H9 (cell line): Measurements from ENCODE around the gene MGST2. TPM values are rescaled to one million over a fixed set of nuclear protein-coding genes. Genes with fewer than 3 reads are reported as not detected.

ENCODE experiments used
- DNase-seq: peaks from one replicate; pipeline ENCODE4 v3.0.0-alpha.2; 2017
- H2AFZ ChIP-seq: one replicate; pipeline ENCODE4 v1.6.1; 2013; ENCODE audit warnings: mild to moderate bottlenecking, low read length, control low read depth, moderate library complexity
- H2AK5ac ChIP-seq: 2 replicates; pipeline ENCODE4 v1.6.1; 2013; ENCODE audit warnings: low read length, control low read depth, mixed read lengths; ENCODE audit not compliant: insufficient read length
- H2BK120ac ChIP-seq: one replicate; pipeline ENCODE4 v1.6.1; 2013; ENCODE audit warnings: low read depth, mild to moderate bottlenecking, low read length, control low read depth, inconsistent platforms; ENCODE audit not compliant: poor library complexity, severe bottlenecking
- H2BK12ac ChIP-seq: 2 replicates; pipeline ENCODE4 v1.6.1; 2013; ENCODE audit warnings: low read length, control low read depth, mixed read lengths, low read depth; ENCODE audit not compliant: insufficient read length
- H2BK15ac ChIP-seq: 2 replicates; pipeline ENCODE4 v1.6.1; 2013; ENCODE audit warnings: low read depth, low read length, control low read depth
- H2BK20ac ChIP-seq: one replicate; pipeline ENCODE4 v1.6.1; 2013; ENCODE audit warnings: low read depth, mild to moderate bottlenecking, low read length, control low read depth, inconsistent platforms; ENCODE audit not compliant: poor library complexity, severe bottlenecking
- H2BK5ac ChIP-seq: 2 replicates; pipeline ENCODE4 v1.6.1; 2013; ENCODE audit warnings: low read length, control low read depth, mixed read lengths; ENCODE audit not compliant: insufficient read length
- H3K14ac ChIP-seq: 2 replicates; pipeline ENCODE4 v1.6.1; 2013; ENCODE audit warnings: low read length, control low read depth; ENCODE audit not compliant: insufficient read depth
- H3K18ac ChIP-seq: 2 replicates; pipeline ENCODE4 v1.6.1; 2013; ENCODE audit warnings: low read depth, mild to moderate bottlenecking, mixed read lengths, low read length, control low read depth; ENCODE audit not compliant: insufficient read length
- H3K23ac ChIP-seq: 2 replicates; pipeline ENCODE4 v1.6.1; 2013; ENCODE audit warnings: low read length, control low read depth, mixed read lengths, low read depth; ENCODE audit not compliant: insufficient read length
- H3K23me2 ChIP-seq: 2 replicates; pipeline ENCODE4 v1.6.1; 2013; ENCODE audit warnings: low read depth, mild to moderate bottlenecking, mixed read lengths, low read length, control low read depth; ENCODE audit not compliant: insufficient read length, poor library complexity, severe bottlenecking
- H3K27ac ChIP-seq: 2 replicates; pipeline ENCODE4 v1.5.1; 2013; ENCODE audit warnings: low read length, control low read depth, mixed read lengths, low read depth; ENCODE audit not compliant: insufficient read length
- H3K27me3 ChIP-seq: 2 replicates; pipeline ENCODE4 v1.6.1; 2013; ENCODE audit warnings: low read length, control low read depth, inconsistent platforms; ENCODE audit not compliant: insufficient read depth
- H3K4ac ChIP-seq: 2 replicates; pipeline ENCODE4 v1.6.1; 2013; ENCODE audit warnings: low read depth, mild to moderate bottlenecking, control low read depth, inconsistent platforms, low read length, moderate library complexity
- H3K4me1 ChIP-seq: 2 replicates; pipeline ENCODE4 v1.6.1; 2013; ENCODE audit warnings: low read length, control low read depth, inconsistent platforms; ENCODE audit not compliant: insufficient read depth
- H3K4me2 ChIP-seq: 2 replicates; pipeline ENCODE4 v1.6.1; 2013; ENCODE audit warnings: low read length, control low read depth, mixed read lengths; ENCODE audit not compliant: insufficient read length, insufficient read depth
- H3K56ac ChIP-seq: 2 replicates; pipeline ENCODE4 v1.6.1; 2013; ENCODE audit warnings: low read depth, mild to moderate bottlenecking, mixed read lengths, low read length, control low read depth; ENCODE audit not compliant: insufficient read length
- H3K79me1 ChIP-seq: 2 replicates; pipeline ENCODE4 v1.6.1; 2013; ENCODE audit warnings: low read depth, mild to moderate bottlenecking, moderate library complexity, low read length, control low read depth, inconsistent platforms; ENCODE audit not compliant: insufficient read depth, poor library complexity, severe bottlenecking
- H3K79me2 ChIP-seq: 2 replicates; pipeline ENCODE4 v1.6.1; 2013; ENCODE audit warnings: low read length, control low read depth, inconsistent platforms; ENCODE audit not compliant: insufficient read depth
- H3K9ac ChIP-seq: 2 replicates; pipeline ENCODE4 v1.6.1; 2013; ENCODE audit warnings: low read length, control low read depth, mixed read lengths; ENCODE audit not compliant: insufficient read length; ENCODE audit errors: extremely low read depth
- H3K9me3 ChIP-seq: one replicate; pipeline ENCODE4 v1.6.1; 2013; ENCODE audit warnings: low read depth, low read length, inconsistent platforms; ENCODE audit not compliant: control insufficient read depth
- H3T11ph ChIP-seq: one replicate; pipeline ENCODE4 v1.6.1; 2013; ENCODE audit warnings: mild to moderate bottlenecking, low read length, control low read depth, inconsistent platforms
- H4K20me1 ChIP-seq: one replicate; pipeline ENCODE4 v1.6.1; 2013; ENCODE audit not compliant: control insufficient read depth, insufficient read length, insufficient read depth
- H4K5ac ChIP-seq: 2 replicates; pipeline ENCODE4 v1.6.1; 2013; ENCODE audit warnings: low read depth, mild to moderate bottlenecking, mixed read lengths, low read length, control low read depth; ENCODE audit not compliant: insufficient read length
- H4K8ac ChIP-seq: replicated peaks from 2 replicates; pipeline ENCODE4 v1.6.1; 2013; ENCODE audit warnings: low read length, control low read depth, mixed read lengths, low read depth; ENCODE audit not compliant: insufficient read length
- H4K91ac ChIP-seq: 2 replicates; pipeline ENCODE4 v1.6.1; 2013; ENCODE audit warnings: low read depth, mild to moderate bottlenecking, moderate library complexity, mixed read lengths, low read length, control low read depth; ENCODE audit not compliant: insufficient read length
- H3K27ac Mint-ChIP-seq, 3 experiments: 2 replicates in 2 of 3; 3 replicates in 1 of 3; pipeline ENCODE4 v1.8.0; 2020 to 2021; ENCODE audit warnings: mixed read lengths in 3 of 3, mild to moderate bottlenecking in 1 of 3, moderate library complexity in 1 of 3
- H3K27me3 Mint-ChIP-seq: 2 replicates; pipeline ENCODE4 v1.8.0; 2021; ENCODE audit warnings: low read depth, mild to moderate bottlenecking, moderate library complexity, mixed read lengths
- H3K36me3 Mint-ChIP-seq, 3 experiments: 2 replicates in 2 of 3; 3 replicates in 1 of 3; pipeline ENCODE4 v1.8.0; 2020 to 2021; ENCODE audit warnings: low read depth in 3 of 3, mixed read lengths in 3 of 3; ENCODE audit not compliant: insufficient read depth in 1 of 3
- H3K4me1 Mint-ChIP-seq, 2 experiments: 2 replicates each; pipeline ENCODE4 v1.8.0; 2020; ENCODE audit warnings: mixed read lengths in 2 of 2
- H3K4me3 Mint-ChIP-seq, 2 experiments: 2 replicates in 1 of 2; 3 replicates in 1 of 2; pipeline ENCODE4 v1.8.0; 2020 to 2021; ENCODE audit warnings: mild to moderate bottlenecking in 2 of 2, mixed read lengths in 2 of 2, moderate library complexity in 1 of 2
- H3K9me3 Mint-ChIP-seq, 2 experiments: 2 replicates in 1 of 2; 3 replicates in 1 of 2; pipeline ENCODE4 v1.8.0; 2020; ENCODE audit warnings: mild to moderate bottlenecking in 2 of 2, mixed read lengths in 2 of 2, moderate library complexity in 1 of 2
- CTCF ChIP-seq: fragments of 200-600 bp; sonication (generic); conservative IDR thresholded peaks from 3 replicates; pipeline ENCODE4 v1.8.0; 2021; ENCODE audit warnings: antibody characterized with exemption, mild to moderate bottlenecking
- WGBS: extraction: QIAGEN DNeasy Blood & Tissue Kit; methylation state at CpG from one replicate; pipeline ENCODE4 v1.1.7; 2013; ENCODE audit warnings: missing lambda C conversion rate, low lambda C conversion rate, mixed read lengths; ENCODE audit not compliant: insufficient read length; ENCODE audit errors: extremely low coverage; 5-methylcytosine and 5-hydroxymethylcytosine counted together
- total RNA-seq: library from RNA; stranded (reverse); gene quantifications from 2 replicates; pipeline ENCODE4 v1.2.1, GENCODE V29; 2021

Gene MGST2
- total RNA-seq, 1 experiment from 2014 or later, result 6.4 TPM

- Mint-ChIP-seq H3K27me3 (peaks cover 3% of the 10 kb centered on the region; the same call in 1 of the 2 replicates), H3K36me3 (peaks cover 0 to 1% (median 0%) of the 10 kb centered on the region in 3 experiments; a peak in 2 of 7 replicates), H3K4me3 (no peak overlapping the region), H3K27ac (no peak overlapping the region), H3K4me1 (peaks cover 30 to 33% of the 10 kb centered on the region in 2 experiments), H3K9me3 (peaks cover under 1% of the 10 kb centered on the region in 2 experiments; a peak in 2 of 5 replicates)
- H3K23ac ChIP-seq, result no peak overlapping the region
- no peaks in the 10 kb centered on the region for H3K27me3 ChIP-seq
- no peaks in the 10 kb centered on the region for H3K79me1 ChIP-seq
- H3K27ac ChIP-seq, result no peak overlapping the region
- H3K4ac ChIP-seq, result no peak overlapping the region
- no peak overlapping the region for H2BK5ac ChIP-seq
- H2BK15ac ChIP-seq, result no peak overlapping the region
- peaks cover 3% of the 10 kb centered on the region; the same call in 1 of the 2 replicates for H3K4me1 ChIP-seq
- no peak overlapping the region for H4K8ac ChIP-seq
- no peak overlapping the region for H3T11ph ChIP-seq
- H3K14ac ChIP-seq, result no peak overlapping the region
- no peak overlapping the region for H3K4me2 ChIP-seq
- H3K9me3 ChIP-seq, result no peaks in the 10 kb centered on the region
- no peak overlapping the region for H2AK5ac ChIP-seq
- no peak overlapping the region for H3K56ac ChIP-seq
- no peak overlapping the region for H2AFZ ChIP-seq
- H4K91ac ChIP-seq, result no peak overlapping the region
- no peak overlapping the region for H2BK20ac ChIP-seq
- no peak for TF ChIP-seq CTCF
- no peak overlapping the region for H4K5ac ChIP-seq
- no peak overlapping the region for H3K18ac ChIP-seq
- H2BK12ac ChIP-seq, result no peak overlapping the region
- no peaks in the 10 kb centered on the region for H3K79me2 ChIP-seq
- peaks cover 8% of the 10 kb centered on the region for H3K23me2 ChIP-seq
- H4K20me1 ChIP-seq, result no peaks in the 10 kb centered on the region
- no peak overlapping the region for H2BK120ac ChIP-seq
- no CpG with 5 or more reads among the region's 1 CpG for WGBS
- H3K9ac ChIP-seq, result no peak overlapping the region
- DNase-seq, result no peak
Observed at GRCh38 chr4:139663561-139664138, 2.0 kb upstream of the MGST2 start.
